Effector CD4-positive, alpha-beta T cell (primary cell): Measurements from ENCODE around the gene RTL3. TPM values are rescaled to one million over a fixed set of nuclear protein-coding genes. Genes with fewer than 3 reads are reported as not detected.
"Not testable (repeated sequence)": the region's sequence is repeated elsewhere in the genome, so short reads cannot be mapped to it uniquely, and the experiment has no call there.

Experiments used
- DNase-seq: peaks from one replicate; pipeline ENCODE4 v3.0.0-alpha.2; 2020
- total RNA-seq: gene quantifications from one replicate; lab custom pipeline; 2026; lab: John Stamatoyannopoulos, UW

RTL3 gene, protein sequence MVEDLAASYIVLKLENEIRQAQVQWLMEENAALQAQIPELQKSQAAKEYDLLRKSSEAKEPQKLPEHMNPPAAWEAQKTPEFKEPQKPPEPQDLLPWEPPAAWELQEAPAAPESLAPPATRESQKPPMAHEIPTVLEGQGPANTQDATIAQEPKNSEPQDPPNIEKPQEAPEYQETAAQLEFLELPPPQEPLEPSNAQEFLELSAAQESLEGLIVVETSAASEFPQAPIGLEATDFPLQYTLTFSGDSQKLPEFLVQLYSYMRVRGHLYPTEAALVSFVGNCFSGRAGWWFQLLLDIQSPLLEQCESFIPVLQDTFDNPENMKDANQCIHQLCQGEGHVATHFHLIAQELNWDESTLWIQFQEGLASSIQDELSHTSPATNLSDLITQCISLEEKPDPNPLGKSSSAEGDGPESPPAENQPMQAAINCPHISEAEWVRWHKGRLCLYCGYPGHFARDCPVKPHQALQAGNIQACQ
- not detected for total RNA-seq

GRCh38 chrX:78658845-78659744 is at the start of gene RTL3:
TSS of gene RTL3 (minus strand) at chrX:78659328. CDS start at chrX:78658420, 908 bp downstream.
- DNase-seq, result no peak

GRCh38 chrX:78708816-78709215 is 49.7 kb upstream of the RTL3 start:
- DNase-seq, result no peak

DNA sequence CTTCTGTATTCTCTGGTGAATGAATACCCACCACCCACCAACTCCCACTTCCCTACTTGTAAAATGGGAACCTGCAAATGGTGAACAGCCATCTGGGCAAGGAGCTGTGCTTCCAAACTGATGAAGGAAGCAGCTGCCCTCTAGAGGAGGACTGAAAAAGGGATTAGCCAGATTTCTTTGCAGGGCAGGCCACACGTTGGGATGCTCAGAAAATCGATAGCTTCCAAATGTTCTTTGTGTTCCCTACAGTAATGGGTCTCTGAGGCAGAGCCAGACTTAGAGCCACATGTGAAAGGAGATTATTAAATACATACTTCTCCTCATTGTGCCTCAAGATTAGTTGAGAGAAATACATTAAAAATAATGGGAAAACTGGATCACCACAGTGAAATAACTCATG is 49.1 kb upstream of the RTL3 start:
- DNase-seq, result no peak

- no peak for DNase-seq
Measured at GRCh38 chrX:78706071-78706470, 46.9 kb upstream of the RTL3 start.

DNA sequence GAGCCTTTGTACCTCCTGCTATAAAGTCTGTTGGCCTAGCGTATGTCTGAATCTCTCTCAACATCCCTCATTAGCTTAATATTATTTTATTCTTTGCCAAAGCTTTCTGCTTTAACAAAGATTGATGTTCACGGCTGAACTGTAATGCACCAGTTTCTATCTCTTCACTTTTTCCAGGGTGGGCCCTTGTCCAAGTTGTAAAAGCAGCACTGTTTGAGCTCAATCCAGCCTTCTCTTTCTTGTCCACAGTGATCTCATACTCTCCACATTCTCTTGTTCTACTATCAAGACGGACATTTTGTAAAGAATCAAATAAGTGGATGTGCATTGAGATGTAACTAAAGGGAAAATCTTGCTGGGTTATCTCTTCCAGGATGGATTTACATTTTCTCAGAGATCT is 34.4 kb upstream of the RTL3 start:
- DNase-seq, result no peak

GRCh38 chrX:78693012-78693411 is 33.9 kb upstream of the RTL3 start:
- DNase-seq, result no peak

- no peak for DNase-seq
Measured at GRCh38 chrX:78687586-78687985, 28.5 kb upstream of the RTL3 start.

DNA sequence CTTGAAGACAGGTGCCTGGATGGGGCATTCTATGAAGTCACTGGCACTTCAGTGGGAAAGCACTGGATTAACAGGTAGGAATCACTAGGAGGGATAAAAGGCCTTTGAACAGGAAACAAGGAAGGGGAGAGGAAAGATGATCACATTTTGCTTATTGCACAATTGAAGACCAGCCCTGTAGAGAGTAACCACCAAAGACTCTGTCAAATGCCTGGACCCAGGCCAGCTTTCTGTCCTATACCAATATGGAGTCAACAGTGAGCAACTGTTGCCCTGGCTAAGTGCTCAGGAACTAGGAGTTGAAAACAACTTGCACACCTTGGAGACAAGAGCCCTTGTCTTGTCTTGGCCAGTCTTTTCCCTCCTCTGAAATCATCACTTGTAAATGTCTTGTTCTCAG is 14.1 kb upstream of the RTL3 start:
- DNase-seq, result no peak

GRCh38 chrX:78665342-78665741 is 6.2 kb upstream of the RTL3 start:
- DNase-seq, result no peak

DNA sequence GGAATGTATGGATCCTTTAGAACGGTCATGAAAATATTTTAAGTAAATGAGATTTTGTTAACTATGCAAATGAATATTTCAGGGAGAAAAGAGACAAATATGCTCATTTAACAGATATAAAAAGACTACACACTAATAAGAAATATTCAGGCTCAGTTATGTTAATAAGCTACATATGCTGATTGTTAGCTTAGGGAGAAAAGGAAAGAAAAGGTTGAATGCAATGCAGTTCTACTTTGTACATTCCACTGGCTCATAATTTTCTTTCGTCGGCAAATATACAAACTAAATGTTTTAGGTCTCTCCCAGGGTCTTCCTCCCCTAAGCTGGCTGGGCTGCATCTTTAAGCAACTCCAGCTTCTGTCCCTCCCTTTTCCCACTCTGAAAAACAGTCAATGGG is 2.7 kb upstream of the RTL3 start:
- DNase-seq, result no peak

- no peak for DNase-seq
Measured at GRCh38 chrX:78659955-78660354, 827 bp upstream of the RTL3 start.

GRCh38 chrX:78658414-78658813 is 714 bp downstream of the RTL3 start:
- DNase-seq, result no peak

- DNase-seq, result no peak
Measured at GRCh38 chrX:78655642-78656041, 3.5 kb downstream of the RTL3 start.

DNA sequence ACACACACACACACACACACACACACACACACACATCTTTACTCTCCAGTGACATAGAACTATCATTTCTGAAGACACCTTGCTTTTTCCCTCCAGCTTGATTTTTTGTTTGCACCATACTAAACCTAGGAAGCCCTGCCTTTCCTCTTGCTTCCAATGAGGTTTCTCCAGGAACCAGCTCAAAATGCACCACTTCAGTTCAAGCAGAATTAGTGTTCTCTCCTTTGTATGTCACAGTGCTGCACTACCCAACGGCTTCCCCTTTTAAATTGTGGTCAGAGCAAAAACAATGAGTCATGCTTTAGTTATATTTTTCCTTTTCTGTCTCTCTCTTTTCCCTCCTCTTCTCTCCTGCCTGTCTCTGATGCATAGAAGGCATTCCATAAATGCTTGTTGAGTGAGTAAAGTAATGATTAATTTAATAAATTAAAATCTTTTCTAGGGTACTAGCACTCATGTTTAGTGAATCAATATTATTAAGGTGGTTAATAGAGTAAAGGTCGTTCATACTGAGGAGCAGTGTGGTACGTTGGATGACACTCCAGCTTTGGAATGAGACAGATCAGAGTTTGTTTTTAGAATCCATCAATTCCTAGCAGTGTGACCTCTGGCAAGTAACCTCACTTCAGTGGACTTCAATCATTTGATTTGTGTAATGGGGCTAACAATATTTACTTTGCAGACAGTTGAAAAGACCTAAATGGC is 5.9 kb downstream of the RTL3 start:
- no peak for DNase-seq

- no peak for DNase-seq
Measured at GRCh38 chrX:78650906-78651437, 8.2 kb downstream of the RTL3 start.

- no peak for DNase-seq
Measured at GRCh38 chrX:78643874-78644273, 15.3 kb downstream of the RTL3 start.

DNA sequence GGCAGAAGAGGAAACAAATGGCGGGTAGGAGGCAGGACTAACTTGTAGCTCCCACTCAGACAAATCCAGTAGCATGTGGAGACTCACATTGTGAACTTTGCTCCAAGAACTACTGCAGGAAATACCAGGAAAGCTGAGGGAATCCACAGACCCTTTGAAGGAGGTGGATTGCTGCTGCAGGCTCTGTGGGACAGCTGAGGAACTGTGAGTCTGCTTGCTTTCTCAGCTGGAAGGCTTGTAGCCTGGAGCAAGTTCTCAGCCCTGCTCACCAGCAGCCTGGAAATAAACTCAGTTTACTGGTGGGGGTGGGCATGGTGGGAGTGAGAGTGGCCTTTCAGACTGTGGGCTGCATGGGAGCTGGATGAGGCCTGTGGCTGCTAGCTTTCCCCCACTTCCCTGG is 16.0 kb downstream of the RTL3 start:
- DNase-seq, result no peak

- not testable (repeated sequence) for DNase-seq
Measured at GRCh38 chrX:78636096-78636495, 23.0 kb downstream of the RTL3 start.

DNA sequence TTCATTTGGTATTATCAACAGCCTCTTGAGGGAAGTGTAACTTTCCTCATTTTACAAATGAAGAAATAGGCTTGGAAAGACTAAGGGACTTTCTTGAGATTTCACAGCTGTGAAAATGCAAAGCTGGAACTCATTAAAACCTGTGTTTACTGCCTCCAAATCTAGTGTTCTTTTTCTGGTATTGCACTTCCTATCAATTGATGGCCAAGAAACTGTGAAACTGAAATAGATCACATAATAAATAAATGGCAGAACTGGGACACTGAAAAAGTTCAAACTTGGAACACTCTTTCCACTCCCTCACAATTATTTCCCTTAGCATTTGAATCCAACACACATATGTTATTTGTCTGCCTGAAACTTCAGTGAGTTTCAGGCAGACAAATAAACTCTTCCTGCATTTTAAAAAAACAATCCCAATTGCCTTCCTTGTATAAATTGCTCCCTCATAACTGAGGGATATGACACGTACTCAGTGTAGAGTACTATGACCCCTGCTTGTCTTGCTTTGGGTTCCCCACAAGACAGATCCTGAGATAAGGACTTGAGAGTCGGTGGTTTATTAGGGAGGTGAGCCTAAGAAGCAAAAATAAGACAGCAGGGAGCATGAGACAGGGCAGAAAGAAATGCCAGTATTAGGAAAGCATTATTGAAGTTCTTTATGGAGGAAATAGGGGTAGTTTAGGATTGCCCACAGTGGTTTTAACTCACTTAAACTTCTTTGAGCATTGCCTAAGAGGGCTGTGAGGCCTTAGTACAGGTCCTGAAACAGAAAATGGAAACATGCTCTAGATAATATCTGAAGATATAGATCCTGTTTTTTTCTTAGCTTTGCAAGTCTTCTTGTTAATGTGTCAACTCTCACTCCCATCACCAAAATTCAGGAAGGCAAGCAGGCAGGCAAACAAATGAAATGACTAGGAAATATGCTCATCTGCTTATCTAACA is 33.9 kb downstream of the RTL3 start:
- DNase-seq, result no peak

- DNase-seq, result no peak
Measured at GRCh38 chrX:78624426-78624825, 34.7 kb downstream of the RTL3 start.

- DNase-seq, result no peak
Measured at GRCh38 chrX:78622831-78623230, 36.3 kb downstream of the RTL3 start.

DNA sequence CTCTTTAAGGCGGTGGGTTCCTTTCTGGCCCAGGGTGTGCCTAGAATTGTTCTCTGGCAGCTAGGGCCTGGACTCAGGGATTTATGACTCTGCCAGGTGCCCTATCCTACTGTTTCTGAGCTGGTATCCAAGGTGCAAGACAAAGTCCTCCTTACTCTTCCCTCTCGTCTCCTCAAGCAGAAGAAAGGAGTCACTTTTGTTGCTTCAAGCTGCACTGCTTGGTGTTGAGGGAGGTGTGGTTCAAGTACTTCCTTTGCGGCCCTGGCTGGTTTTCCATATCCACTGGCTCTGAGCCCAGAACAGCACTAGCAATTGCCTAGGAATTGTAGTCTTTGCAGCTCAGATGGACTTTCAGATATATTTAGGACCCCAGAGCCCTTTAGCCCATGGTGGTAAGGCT is 39.3 kb downstream of the RTL3 start:
- no peak for DNase-seq
